A673 (cell line): ENCODE results near the gene PPA2. TPM values are rescaled to one million over a fixed set of nuclear protein-coding genes. Genes with fewer than 3 reads are reported as not detected.

Source experiments
- BruUV-seq: library from RNA; stranded (reverse); fragments of 400-500 nt; replicated peaks from 2 replicates; lab custom pipeline; 2021; lab: Mats Ljungman, UMichigan
- CTCF ChIA-PET: fragments of 300-600 bp; sonication (Branson Sonifier 250); formaldehyde crosslinking; loops from one replicate; lab custom pipeline; 2022; ENCODE audit warnings: antibody characterized with exemption; lab: Charles Lee
- POLR2A ChIA-PET: fragments of 300-600 bp; sonication (Branson Sonifier 250); formaldehyde crosslinking; loops from one replicate; lab custom pipeline; 2022; ENCODE audit warnings: antibody characterized with exemption; ENCODE audit not compliant: low non-redundant PET; lab: Charles Lee
- DNase-seq: peaks from one replicate; pipeline ENCODE4 v3.0.0-alpha.2; 2015; ENCODE audit warnings: low spot score
- H3K27ac ChIP-seq: fragments of 200-600 bp; sonication (generic); 2 replicates; pipeline ENCODE4 v1.5.1; 2016; ENCODE audit warnings: mixed run types, low read depth, mild to moderate bottlenecking, mixed read lengths, antibody characterized with exemption, low read length; ENCODE audit not compliant: poor library complexity, severe bottlenecking
- H3K27me3 ChIP-seq: fragments of 200-600 bp; sonication (generic); replicated peaks from 2 replicates; pipeline ENCODE4 v1.6.1; 2017; ENCODE audit warnings: mixed run types, low read depth, mild to moderate bottlenecking, mixed read lengths, antibody characterized with exemption, low read length; ENCODE audit not compliant: insufficient read depth, poor library complexity
- H3K36me3 ChIP-seq: fragments of 200-600 bp; sonication (generic); 2 replicates; pipeline ENCODE4 v1.6.1; 2016; ENCODE audit warnings: mixed run types, mild to moderate bottlenecking, mixed read lengths, antibody characterized with exemption, low read length; ENCODE audit not compliant: insufficient read depth, poor library complexity, severe bottlenecking
- H3K4me1 ChIP-seq: fragments of 200-600 bp; sonication (generic); 2 replicates; pipeline ENCODE4 v1.6.1; 2017; ENCODE audit warnings: mixed run types, mild to moderate bottlenecking, mixed read lengths, antibody characterized with exemption, low read length; ENCODE audit not compliant: insufficient read depth, poor library complexity, severe bottlenecking
- H3K4me3 ChIP-seq: fragments of 200-600 bp; sonication (generic); 2 replicates; pipeline ENCODE4 v1.5.1; 2016; ENCODE audit warnings: low read depth, mixed run types, mild to moderate bottlenecking, mixed read lengths, low read length; ENCODE audit not compliant: poor library complexity, severe bottlenecking
- H3K9me3 ChIP-seq: fragments of 200-600 bp; sonication (generic); 2 replicates; pipeline ENCODE4 v1.6.1; 2016; ENCODE audit warnings: mixed run types, low read depth, mild to moderate bottlenecking, mixed read lengths, antibody characterized with exemption, low read length; ENCODE audit not compliant: poor library complexity, severe bottlenecking
- EZH2 ChIP-seq: fragments of 200-600 bp; sonication (generic); IDR thresholded peaks from 2 replicates; pipeline ENCODE4 v1.6.1; 2017; ENCODE audit warnings: borderline replicate concordance, low read depth, mild to moderate bottlenecking, mixed read lengths, antibody characterized with exemption, low read length; ENCODE audit not compliant: poor library complexity, severe bottlenecking
- intact Hi-C: fragments of 100-400 bp; cut with micrococcal nuclease; formaldehyde crosslinking; loops from one replicate; pipeline ENCODE4 v1.10.0; 2022; ENCODE audit not compliant: unreplicated experiment
- total RNA-seq: library from RNA; stranded (reverse); gene quantifications from 2 replicates; pipeline ENCODE4 v1.2.3, GENCODE V29; 2021
- TF ChIP-seq, protein P1 (sequence below): fragments of 300-800, 200-600 bp; sonication (generic); conservative IDR thresholded peaks from 2 replicates; pipeline ENCODE4 v1.5.1; 2017; ENCODE audit warnings: low read depth, mild to moderate bottlenecking, antibody characterized with exemption, low read length, moderate library complexity, mixed read lengths

Gene PPA2
- total RNA-seq, 1 experiment from 2014 or later = 136 TPM

DNA sequence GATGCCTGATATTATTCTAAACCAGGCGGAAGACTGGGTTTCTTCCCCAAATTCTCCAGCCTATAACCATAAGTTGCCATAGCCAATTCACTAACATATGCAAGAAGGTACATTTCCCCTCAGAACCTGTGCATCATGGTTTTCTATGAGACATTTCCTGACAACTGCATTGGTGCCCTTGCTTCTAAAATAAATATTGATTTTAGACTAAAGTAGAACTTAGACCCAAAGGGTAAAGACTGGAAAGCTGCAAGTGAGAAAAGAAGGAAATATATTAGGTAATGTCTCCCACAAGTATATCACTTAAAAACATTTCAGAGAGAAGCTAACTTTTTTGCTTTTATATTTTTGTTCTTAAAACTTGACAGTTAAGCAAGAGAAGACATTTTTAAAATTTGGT, 125.1 kb downstream of the PPA2 start:
- TF ChIP-seq EZH2 = no peak
- TF ChIP-seq, protein P1, sequence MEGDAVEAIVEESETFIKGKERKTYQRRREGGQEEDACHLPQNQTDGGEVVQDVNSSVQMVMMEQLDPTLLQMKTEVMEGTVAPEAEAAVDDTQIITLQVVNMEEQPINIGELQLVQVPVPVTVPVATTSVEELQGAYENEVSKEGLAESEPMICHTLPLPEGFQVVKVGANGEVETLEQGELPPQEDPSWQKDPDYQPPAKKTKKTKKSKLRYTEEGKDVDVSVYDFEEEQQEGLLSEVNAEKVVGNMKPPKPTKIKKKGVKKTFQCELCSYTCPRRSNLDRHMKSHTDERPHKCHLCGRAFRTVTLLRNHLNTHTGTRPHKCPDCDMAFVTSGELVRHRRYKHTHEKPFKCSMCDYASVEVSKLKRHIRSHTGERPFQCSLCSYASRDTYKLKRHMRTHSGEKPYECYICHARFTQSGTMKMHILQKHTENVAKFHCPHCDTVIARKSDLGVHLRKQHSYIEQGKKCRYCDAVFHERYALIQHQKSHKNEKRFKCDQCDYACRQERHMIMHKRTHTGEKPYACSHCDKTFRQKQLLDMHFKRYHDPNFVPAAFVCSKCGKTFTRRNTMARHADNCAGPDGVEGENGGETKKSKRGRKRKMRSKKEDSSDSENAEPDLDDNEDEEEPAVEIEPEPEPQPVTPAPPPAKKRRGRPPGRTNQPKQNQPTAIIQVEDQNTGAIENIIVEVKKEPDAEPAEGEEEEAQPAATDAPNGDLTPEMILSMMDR = no peak
- Histone ChIP-seq H3K27ac (no peak overlapping the region), H3K9me3 (no peaks in the 10 kb centered on the region), H3K36me3 (no peaks in the 10 kb centered on the region), H3K27me3 (no peaks in the 10 kb centered on the region), H3K4me1 (peaks cover 5% of the 10 kb centered on the region), H3K4me3 (no peak overlapping the region)
- no peak for DNase-seq
- BruUV-seq = no TSS peak
- ChIA-PET CTCF (no interaction called here), POLR2A (no interaction called here)
- intact Hi-C loops = no loop called here

DNA sequence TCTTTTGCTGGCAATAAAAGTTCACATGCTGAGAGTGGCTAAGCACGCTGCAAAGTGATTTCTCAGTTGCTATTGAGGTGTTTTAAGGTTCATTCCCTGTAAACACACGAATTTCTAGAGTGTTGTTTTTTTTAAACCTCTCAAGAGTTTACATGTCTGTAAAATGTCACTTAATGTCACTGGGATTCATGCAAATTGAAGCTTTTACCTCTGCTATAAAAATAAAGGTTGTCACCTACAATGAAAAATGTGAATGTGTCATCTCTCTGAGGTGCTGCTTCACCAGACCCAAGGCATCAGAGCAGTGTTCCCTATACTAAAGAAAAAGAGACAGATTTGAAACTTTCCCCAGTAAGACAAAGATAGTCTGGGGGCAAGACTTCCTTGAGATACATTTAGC, 127.0 kb downstream of the PPA2 start:
- H3K9me3 ChIP-seq = no peaks in the 10 kb centered on the region
- DNase-seq = no peak
- no peak overlapping the region for H3K27ac ChIP-seq
- intact Hi-C loops = no loop called here
- no peaks in the 10 kb centered on the region for H3K27me3 ChIP-seq
- CTCF ChIA-PET = no interaction called here
- H3K36me3 ChIP-seq = no peaks in the 10 kb centered on the region
- no TSS peak for BruUV-seq
- POLR2A ChIA-PET = no interaction called here
- peaks cover 5% of the 10 kb centered on the region for H3K4me1 ChIP-seq
- TF ChIP-seq, protein P1 = no peak
- TF ChIP-seq EZH2 = no peak
- H3K4me3 ChIP-seq = no peak overlapping the region

DNA sequence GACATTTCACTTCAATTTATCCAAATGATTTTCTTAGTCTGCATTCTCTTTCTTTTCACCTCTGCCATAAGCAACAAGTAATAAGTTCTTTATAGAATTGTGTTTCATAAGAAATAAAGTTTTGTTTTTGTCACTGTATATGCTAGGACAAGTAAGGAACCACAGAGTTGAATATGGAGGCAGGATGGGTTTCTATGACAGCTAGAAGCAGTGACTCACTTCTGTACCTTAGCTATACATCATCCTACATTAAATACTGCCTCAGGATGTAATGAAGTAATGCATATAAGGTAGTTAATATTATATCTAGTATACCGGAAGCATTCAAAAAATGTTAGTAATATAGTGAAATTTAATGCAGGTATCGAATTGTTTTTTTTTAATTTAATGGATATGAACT, 128.0 kb downstream of the PPA2 start:
- H3K4me1 ChIP-seq = no peaks in the 10 kb centered on the region
- no peaks in the 10 kb centered on the region for H3K36me3 ChIP-seq
- no peak overlapping the region for H3K4me3 ChIP-seq
- no peaks in the 10 kb centered on the region for H3K9me3 ChIP-seq
- ChIA-PET POLR2A (no interaction called here), CTCF (no interaction called here)
- intact Hi-C loops = no loop called here
- no peak for DNase-seq
- TF ChIP-seq, protein P1 = no peak
- no peak for TF ChIP-seq EZH2
- no TSS peak for BruUV-seq
- H3K27me3 ChIP-seq = no peaks in the 10 kb centered on the region
- no peak overlapping the region for H3K27ac ChIP-seq
